Cerebellar cortex (tissue), 1 donor: ENCODE data around the gene WDR33.
"Not testable (repeated sequence)": the region's sequence is repeated elsewhere in the genome, so short reads cannot be mapped to it uniquely, and the experiment has no call there.

ENCODE experiments used
- DNase-seq: peaks from one replicate; pipeline ENCODE4 v3.0.0-alpha.2; 2015; ENCODE audit warnings: low spot score

WDR33 gene

DNA sequence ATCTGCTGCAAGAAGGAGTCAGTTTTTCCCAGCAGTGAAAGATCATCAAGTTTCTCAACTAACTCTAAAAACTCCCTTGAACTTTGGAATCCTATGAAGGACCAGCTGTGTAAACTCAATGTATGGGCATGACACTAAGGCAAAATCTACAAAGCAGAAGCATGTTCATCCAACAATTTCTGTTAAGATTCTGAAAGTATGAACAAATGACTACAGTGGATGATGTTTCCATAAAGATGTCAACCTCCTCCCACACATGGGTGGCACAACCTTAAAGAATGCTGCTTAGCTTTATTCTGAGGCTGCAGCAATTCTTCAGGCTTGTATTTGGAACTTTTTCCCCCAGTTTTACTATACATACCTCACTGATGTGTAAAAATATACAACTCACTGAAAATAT, 47.2 kb downstream of the WDR33 start:
- DNase-seq = no peak

- DNase-seq = no peak
Observed at GRCh38 chr2:127762846-127763245, 48.1 kb downstream of the WDR33 start.

DNA sequence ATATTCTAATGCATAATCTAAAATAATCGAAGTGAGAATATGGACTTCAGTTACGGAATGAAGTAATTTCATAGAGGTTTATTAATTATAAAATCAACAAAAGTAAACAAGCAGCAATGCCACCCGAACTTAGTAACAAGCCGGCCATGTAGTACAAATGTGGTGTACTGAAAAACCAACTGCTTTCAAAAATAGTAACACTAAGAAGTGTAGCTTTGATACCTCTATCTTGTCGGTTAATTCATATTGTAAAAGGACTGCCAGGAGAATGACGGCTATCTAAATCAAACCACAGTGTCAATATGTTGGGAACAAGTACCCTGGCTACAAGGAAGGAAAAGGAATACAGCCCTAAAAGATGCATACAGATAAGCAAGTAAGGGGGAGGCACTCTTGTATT, 48.5 kb downstream of the WDR33 start:
- no peak for DNase-seq

DNA sequence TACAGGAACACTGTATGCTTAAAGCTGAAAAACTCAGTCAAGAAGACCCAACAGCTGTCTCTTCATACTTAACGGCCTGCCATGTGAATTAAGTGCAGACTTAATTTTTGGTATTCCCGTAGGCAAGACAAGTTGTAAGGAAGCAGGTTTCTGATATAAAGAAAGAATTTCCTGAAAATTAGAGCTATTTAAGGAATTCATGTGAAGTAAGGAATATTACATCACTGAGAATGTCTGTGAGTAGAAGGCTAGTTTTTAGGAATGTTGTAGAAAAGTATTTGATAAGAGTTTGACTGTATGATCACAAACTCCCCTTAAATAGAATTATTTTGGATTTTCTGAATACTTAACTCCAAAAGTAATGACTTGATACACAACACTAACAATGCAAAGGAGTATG, 51.0 kb downstream of the WDR33 start:
- DNase-seq = no peak

- DNase-seq = no peak
Observed at GRCh38 chr2:127754186-127754585, 56.8 kb downstream of the WDR33 start.

GRCh38 chr2:127753374-127753773, 57.6 kb downstream of the WDR33 start:
- no peak for DNase-seq

GRCh38 chr2:127749537-127749936, 61.4 kb downstream of the WDR33 start:
- DNase-seq = not testable (repeated sequence)

GRCh38 chr2:127747621-127748020, 63.4 kb downstream of the WDR33 start:
- DNase-seq = peak; percentile 24

- no peak for DNase-seq
Observed at GRCh38 chr2:127743477-127744026, 67.4 kb downstream of the WDR33 start.

DNA sequence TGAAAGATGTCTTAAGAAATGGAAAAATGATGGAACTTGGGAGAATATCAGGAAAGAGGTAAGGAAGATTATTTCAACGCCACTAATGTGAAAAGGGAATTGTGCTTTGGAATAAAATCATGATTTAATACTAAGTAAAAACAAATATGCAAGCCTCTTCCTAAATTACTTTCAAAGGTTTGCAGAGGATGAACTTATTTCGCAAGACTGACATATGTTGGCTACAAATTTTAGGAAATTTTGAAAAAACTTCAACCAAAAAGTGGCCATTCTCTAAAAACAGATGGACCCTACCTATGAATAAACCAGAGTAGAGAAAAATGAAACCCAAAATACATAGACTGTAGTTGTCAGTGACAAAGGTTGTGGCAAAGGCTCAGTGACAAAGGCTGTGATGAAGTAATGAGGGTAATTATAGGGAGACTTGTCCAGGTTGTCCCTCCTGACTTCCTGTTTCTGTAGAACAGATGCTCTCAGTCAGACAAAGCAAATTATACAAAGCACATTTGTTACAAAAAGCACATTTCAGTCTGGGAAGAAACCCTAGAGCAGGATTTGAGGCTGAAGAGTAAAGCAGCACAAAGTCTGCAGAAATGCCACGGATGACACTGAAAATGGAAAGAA, 70.2 kb downstream of the WDR33 start:
- DNase-seq = no peak

DNA sequence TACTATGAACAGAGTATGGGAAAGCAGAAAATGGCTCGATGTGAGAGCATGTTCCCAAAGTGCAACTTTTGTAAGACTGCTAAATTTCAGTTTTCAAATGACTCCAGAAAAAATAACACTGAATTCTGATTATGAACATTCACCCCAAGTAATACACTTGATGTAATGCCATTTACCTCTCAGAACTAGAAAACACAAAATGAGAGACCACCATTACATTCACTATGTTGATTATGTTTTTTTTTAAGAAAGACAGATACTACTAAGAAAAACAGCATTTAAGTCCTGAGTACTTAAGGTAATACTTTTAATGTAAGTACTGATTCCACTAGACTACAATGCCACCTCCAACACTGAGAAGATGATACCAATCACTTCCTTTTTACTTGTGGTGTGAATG, 71.2 kb downstream of the WDR33 start:
- no peak for DNase-seq

DNA sequence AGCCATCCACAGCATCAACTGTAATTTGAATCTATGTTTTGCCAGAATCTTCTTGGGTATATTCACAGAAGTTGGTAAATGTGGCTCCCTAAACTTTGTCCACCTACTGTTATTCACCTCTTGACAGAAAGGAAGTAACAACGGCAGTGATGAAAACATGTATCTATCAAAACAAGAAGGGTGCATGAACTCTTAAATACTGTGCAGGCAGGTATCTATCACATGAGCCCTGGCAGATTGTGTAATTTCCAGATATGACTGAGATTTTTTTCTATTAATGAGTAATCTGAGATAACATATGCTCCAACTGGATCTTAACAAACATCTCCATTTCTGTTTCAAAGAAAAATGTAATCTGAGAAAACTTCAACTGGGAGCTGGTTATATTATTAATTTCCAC, 73.1 kb downstream of the WDR33 start:
- DNase-seq = no peak

GRCh38 chr2:127735537-127736399, 75.2 kb downstream of the WDR33 start:
- DNase-seq = no peak

GRCh38 chr2:127735044-127735443, 75.9 kb downstream of the WDR33 start:
- no peak for DNase-seq

DNA sequence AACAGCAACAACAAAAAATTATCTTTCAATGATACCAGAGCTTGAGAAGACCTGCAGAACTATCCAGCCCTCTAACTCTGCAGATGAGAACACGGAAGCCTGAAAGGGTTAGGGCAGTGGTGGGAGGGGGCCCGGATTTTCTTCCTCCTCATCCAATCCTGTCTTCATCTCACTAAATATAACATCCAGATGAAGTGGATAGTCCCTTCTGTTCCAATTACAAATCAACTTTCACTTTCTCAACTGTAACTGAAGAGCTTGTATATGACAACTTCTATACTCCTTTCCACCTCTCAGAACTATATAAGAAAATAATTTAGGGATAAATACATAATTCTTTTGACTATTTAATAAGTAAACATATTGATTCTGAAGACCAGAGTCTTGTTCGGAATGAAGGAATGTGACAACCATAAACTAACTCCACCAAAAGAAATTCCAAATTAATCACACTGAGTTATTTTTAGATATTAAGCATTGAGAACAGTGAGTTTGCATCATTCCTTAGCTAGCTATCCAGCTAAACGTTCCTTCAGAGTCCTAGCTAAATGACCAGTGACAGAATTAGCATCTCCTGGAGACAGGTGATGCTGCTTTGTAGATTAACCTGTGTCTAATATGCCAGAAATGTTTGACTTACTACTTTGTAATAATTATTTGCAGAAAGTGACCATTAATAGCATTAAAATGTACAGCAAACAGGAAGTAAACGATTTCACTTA, 77.0 kb downstream of the WDR33 start:
- no peak for DNase-seq

GRCh38 chr2:127733113-127733815, 77.7 kb downstream of the WDR33 start:
- DNase-seq = no peak

- DNase-seq = no peak
Observed at GRCh38 chr2:127726158-127726880, 84.7 kb downstream of the WDR33 start.

- no peak for DNase-seq
Observed at GRCh38 chr2:127722807-127723206, 88.2 kb downstream of the WDR33 start.

DNA sequence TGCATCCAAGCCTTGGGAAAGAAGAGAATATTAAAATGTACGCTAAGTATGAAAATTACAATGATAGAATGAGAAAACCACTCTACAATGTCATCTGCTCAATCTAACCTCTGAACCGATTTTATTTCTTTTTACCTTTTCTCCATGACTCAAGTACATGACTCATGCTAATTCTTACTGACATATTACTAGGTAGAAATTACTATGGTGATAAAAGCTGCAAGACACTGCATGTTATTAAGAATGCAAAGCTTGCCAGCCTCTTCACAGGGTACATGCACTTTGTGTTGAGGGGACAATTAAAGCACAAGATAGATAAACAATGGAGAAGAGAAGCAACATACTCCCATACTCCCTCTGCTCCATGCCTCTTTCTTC, 89.0 kb downstream of the WDR33 start:
- DNase-seq = no peak

- DNase-seq = no peak
Observed at GRCh38 chr2:127721311-127721977, 89.5 kb downstream of the WDR33 start.
